Neural cell (in vitro differentiated cells): ENCODE data around the gene TGFA.

Source experiments
- CTCF ChIP-seq: fragments of 450-650 bp; IDR thresholded peaks from 2 replicates; pipeline ENCODE4 v1.5.1; 2014; ENCODE audit warnings: antibody characterized with exemption, mild to moderate bottlenecking, moderate library complexity; ENCODE audit not compliant: poor library complexity, severe bottlenecking
- EZH2 ChIP-seq: fragments of 200-600, 300-800 bp; shearing (Covaris generic), sonication (generic); IDR thresholded peaks from 2 replicates; pipeline ENCODE4 v1.6.1; 2014; ENCODE audit warnings: antibody characterized with exemption, low read length, borderline replicate concordance, mild to moderate bottlenecking; ENCODE audit not compliant: insufficient read depth, poor library complexity, severe bottlenecking
- POLR2AphosphoS5 ChIP-seq: IDR thresholded peaks from 2 replicates; pipeline ENCODE4 v1.6.1; 2012
- RAD21 ChIP-seq: fragments of 450-650 bp; conservative IDR thresholded peaks from 2 replicates; pipeline ENCODE4 v1.6.1; 2014; ENCODE audit warnings: antibody characterized with exemption, mild to moderate bottlenecking, moderate library complexity
- REST ChIP-seq: IDR thresholded peaks from 2 replicates; pipeline ENCODE4 v1.6.1; 2012; ENCODE audit warnings: borderline replicate concordance

GRCh38 chr2:70515938-70516337 is 37.7 kb downstream of the TGFA start:
- no peak for TF ChIP-seq RAD21
- TF ChIP-seq CTCF: no peak
- no peak for TF ChIP-seq EZH2
- no peak for TF ChIP-seq POLR2AphosphoS5
- TF ChIP-seq REST: no peak
